GM04503 (cell line): ENCODE data around the gene CRHBP.
"Not testable (repeated sequence)": the region's sequence is repeated elsewhere in the genome, so short reads cannot be mapped to it uniquely, and the experiment has no call there.

Source experiments
- DNase-seq: peaks from one replicate; pipeline ENCODE4 v3.0.0-alpha.2; 2012; ENCODE audit warnings: low read depth

The CRHBP gene

DNA sequence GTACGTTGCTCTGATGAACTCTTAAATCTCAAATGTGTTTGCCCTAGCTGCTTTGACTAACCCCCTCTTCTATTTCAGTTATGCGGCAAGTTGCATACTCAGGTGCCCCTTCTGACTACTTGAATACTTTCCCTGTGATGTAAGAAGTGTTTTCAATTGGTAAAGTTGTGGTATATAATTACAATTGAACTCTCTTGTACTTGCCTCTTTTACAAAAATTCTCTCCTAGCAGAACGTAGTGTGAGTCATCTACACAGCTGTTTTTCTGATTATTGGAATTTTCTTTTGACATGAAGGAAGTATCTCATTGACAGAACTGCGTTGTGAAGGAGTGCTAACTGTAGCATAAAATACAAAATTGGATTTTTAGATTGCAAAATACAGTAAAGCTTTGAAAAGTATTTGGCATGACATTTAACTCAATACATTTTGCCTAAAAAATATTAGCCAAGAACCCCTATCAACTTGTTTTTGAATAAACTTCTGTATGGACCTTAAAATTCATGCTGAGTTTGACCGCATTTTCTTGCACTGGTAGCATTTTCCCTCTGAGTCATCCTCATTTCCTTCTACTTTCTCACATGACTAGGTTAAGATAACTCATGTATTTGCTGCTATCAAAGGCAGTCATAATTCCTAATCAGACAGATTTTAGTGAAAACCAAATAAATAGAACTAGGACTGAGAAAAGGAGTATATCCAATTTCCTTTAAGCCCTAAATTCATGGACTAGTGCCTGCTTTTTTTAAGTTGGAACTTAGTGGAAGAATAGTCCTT lies 6.3 kb downstream of the CRHBP start:
- DNase-seq: no peak

- no peak for DNase-seq
These were observed 7.3 kb downstream of the CRHBP start for GRCh38 chr5:76960004-76960625.

- no peak for DNase-seq
These were observed 11.2 kb downstream of the CRHBP start for GRCh38 chr5:76964060-76964459.

DNA sequence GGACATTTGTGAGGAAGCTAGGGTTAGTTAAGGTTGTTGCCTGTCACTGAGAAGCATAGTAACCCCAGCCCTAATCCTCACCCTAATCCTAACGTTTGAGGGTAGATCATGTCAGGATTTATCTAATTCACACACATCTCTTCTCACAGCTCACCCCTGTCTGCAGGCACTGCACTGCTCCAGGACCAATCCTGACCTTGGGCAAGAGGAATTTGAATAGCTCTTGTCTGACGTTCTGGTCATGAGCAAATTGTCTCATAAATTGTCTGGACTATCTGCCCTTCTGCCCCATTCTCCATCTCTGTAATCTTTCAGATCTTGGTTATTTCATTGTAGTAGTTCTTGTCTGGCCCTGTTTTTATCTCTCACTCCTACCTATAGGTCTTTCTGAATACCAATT lies 18.7 kb downstream of the CRHBP start:
- DNase-seq: no peak

GRCh38 chr5:76972689-76973088 lies 19.8 kb downstream of the CRHBP start:
- DNase-seq: no peak

DNA sequence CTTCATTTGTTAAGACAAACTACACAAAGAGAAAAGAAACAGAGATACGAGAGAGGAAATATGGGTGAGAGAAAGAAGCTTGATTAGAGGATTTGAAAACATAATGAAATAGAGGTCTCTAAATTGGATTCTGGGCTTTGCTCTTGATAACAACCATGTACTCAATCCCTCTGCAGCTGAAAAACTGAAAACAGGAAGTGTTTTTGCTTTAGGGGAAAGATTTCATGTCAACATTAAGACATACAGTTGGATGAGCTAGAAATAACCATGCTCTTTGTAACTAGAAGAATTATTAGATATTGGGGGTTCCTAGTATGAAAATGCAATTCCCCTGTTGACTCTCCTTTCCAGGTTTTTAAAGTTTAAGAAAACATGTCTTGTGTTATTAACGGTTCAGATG lies 21.9 kb downstream of the CRHBP start:
- no peak for DNase-seq

DNA sequence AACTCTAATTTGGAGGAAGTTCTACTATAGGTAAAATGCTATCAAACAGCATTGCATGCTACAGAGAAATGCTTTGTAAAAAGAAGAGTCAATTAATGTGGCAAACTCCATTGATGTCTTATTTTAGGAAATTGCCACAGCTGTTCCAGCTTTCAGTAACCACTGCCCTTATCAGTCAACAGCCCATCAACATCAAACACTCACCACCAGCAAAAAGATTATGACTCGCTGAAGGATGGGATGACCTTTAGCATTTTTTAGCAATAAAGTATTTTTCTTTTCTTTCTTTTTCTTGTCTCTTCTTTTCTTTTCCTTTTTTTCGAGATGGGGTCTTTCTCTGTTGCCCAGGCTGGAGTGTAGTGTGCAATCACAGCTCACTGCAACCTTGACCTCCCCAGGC lies 26.0 kb downstream of the CRHBP start:
- no peak for DNase-seq

GRCh38 chr5:76980518-76981144 lies 27.8 kb downstream of the CRHBP start:
- no peak for DNase-seq

DNA sequence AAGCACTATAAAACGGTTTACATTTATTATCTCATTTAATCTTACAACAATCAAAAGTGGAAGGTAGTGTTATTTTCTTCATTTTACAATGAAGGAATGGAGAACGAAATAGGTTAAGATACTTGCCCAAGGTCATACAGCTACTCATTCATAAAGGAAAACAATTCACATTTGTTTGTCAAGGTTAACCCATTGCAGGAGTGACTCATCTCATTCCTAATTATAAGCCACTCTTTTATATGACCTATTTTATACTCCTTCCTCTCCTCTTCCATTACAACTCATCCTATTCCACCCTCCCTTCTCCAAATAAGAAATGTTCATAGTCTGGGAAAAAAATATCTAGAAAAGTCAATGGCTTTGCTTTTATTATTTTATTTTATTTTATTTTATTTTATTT lies 29.6 kb downstream of the CRHBP start:
- no peak for DNase-seq

DNA sequence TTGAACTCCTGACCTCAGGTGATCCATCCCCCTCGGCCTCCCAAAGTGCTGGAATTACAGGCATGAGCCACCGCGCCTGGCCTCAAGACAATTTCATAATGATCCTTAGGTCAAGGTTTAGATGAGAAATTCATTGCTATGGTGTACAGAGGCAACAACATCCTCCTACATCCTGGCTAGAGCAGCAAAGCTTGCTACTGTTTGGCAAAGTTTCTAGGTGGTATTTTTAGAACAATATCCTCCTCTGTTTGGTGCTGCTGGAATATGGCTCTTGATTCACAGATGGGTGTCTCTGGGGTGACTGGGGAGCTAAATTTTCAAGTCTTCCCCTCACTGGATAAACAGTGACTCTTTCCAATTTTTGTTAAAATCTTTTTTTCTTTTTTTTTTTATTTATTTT lies 30.6 kb downstream of the CRHBP start:
- no peak for DNase-seq

DNA sequence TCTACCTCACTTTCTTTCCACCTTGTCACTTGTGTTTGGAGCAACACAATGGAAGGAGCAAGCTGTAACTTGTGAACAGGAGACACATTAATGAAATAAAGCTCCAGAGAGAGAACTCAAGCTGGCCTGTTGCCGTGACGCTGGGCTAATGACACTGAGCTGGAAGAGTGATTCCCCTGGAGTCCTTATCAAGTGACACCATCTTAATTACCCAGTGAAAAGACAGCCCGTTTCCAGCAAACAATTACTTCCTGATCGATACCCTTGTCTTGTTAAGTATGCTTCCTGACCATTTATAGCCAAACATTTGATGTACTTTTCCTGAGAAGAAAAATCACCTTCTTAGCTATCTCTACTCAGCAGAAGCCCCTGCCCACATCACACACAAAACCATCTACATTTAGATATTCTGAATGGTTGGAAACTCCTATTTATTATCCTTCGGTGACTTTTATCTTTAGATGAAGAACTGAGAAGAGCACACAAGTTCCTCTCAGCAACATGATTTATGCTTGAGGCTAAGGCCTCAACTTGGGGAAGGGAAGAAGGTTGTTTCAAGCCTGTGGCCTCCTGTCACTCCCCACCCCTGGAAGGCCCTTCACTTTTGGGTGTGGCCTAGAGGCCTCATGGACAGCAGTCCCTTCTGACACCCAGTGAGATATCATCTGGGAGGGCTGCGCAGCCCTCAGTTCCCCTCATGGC lies 34.1 kb downstream of the CRHBP start:
- DNase-seq: no peak

DNA sequence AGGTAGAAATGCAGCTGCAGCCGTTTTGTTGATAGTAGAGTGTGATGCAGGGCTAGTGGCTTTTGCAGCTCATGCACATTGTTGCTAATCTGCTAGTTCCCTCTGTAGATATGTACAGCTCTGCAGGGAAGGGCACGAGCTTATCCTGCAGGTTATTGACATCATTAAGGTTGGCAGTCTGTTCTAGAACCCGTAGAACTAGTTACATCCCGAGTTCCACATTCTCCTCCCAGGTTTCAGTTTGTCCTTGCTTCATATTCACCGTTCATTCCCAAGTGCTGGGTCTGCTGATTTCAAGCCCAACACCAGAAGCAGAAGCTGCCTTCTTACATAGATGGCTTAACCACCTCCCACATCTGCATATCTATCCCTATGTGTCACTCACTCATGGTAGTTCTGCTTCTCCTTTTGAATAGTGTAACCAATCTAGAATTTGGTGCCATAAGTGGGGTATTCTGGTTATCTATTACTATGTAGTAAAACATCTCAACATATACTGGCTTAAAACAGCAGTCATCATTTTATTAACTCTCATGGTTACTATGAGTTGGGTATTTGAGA lies 38.1 kb downstream of the CRHBP start:
- no peak for DNase-seq

DNA sequence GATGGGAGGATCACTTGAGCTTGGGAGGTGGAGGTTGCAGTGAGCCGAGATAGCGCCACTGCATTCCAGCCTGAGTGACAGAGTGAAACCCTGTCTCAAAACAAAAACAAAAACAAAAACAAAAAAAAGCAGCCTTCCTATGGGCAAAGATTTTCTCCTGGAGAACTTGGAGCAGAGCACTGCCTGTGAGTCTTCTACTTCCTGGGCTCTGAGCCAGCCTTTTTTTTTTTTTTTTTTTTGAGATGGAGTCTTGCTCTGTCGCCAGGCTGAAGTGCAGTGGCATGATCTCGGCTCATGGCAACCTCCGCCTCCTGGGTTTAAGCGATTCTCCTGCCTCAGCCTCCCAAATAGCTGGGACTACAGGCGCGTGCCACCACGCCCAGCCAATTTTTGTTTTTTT lies 40.6 kb downstream of the CRHBP start:
- not testable (repeated sequence) for DNase-seq

DNA sequence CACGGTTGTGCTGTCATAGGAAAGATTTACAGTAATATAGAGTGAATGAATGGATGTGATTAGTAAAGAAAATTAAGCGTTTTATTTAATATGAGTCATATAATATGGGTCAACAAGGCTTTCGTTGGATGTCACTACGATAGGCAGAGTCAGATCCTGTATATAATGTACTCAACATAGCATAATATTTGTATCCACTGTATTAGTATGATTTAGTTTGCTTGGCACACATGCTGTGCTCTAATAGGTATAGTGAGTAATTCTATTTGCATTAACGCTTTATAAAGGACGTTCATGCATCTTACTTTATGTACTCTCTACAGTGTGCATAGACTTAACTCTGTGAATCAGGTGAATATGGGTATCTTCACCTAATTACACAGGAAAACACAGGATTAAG lies 41.5 kb downstream of the CRHBP start:
- DNase-seq: no peak

- DNase-seq: not testable (repeated sequence)
These were observed 45.4 kb downstream of the CRHBP start for GRCh38 chr5:76998251-76998650.

DNA sequence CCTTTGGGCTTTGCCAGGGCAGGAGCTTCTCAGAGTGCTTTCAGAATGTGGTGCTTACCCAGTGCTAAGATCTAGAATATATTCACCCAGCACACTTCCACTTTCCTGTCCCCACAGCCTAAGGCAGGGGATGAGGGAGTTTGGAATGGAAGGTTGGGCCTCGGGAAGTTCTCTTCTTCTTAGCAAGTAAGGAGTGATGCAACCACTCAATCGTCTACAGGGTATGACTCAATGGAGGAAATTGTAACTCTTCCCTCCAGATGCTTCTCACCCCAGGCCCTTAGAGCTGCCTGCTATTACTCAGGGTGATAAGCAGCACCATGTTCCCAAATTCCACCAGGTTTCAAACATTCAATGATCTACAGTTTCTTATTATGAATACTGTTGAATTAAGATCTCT lies 46.6 kb downstream of the CRHBP start:
- DNase-seq: peak; percentile 23

- DNase-seq: no peak
These were observed 50.4 kb downstream of the CRHBP start for GRCh38 chr5:77003246-77003645.

DNA sequence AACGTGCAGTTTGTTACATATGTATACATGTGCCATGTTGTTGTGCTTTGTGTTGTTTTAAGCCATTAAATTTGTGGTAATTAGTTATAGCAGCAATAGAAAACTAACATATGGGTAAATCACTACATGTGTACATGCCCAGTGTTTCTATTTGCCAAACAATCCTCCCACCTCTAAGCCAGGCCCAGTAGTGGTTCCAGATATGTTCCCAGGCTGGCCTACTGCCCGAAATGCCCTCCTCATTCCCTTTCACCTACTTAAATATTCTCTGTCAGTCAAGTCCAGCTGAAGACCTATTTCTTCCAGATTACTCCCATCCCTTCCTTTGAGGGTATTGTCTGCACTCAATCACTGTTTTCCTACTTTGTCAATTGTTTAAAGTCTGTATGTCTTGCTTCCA lies 53.3 kb downstream of the CRHBP start:
- DNase-seq: no peak

DNA sequence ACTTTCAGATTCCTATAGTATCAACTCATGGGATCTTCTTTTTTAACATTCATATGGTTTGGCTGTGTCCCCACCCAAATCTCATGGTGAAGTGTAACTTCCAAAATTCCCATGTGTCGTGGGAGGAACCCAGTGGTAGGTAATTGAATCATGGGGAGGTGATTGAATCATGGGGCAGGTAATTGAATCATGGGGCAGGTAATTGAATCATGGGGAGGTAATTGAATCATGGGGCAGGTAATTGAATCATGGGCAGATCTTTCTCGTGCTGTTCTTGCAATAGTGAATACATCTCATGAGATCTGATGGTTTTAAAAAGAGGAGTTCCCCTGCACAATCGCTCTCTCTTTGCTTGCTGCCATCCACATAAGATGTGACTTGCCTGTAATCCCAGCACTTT lies 55.6 kb downstream of the CRHBP start:
- DNase-seq: no peak

GRCh38 chr5:77010243-77010642 lies 57.4 kb downstream of the CRHBP start:
- DNase-seq: no peak

GRCh38 chr5:77011498-77011897 lies 58.7 kb downstream of the CRHBP start:
- no peak for DNase-seq

DNA sequence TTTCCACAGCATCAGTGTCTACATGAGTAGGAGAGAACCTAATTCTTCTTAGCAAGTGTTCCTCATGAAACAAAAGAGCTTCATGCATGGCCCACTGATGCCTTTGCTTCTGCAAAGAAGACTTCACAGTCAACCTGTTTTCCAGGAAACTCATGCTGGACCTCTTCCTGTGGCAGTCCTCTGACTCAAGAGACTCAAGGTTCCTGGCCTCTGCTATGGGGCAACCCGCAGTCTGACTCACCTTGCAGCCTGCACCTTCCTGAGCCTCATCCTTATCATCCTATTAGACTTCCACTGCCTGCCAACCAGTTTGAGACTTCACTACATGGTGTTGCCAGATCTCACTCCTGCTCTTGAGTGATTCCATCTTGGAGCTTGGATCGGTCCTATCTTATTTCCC lies 59.8 kb downstream of the CRHBP start:
- DNase-seq: no peak
